HG03432 (cell line): Measurements from ENCODE around the gene KATNAL2.

ENCODE experiments used
- ATAC-seq: cut with Tn5 transposase; IDR thresholded peaks from one replicate; pipeline ENCODE4 v1.9.1; 2021; ENCODE audit warnings: mild to moderate bottlenecking, moderate library complexity; ENCODE audit not compliant: unreplicated experiment

The KATNAL2 gene, protein sequence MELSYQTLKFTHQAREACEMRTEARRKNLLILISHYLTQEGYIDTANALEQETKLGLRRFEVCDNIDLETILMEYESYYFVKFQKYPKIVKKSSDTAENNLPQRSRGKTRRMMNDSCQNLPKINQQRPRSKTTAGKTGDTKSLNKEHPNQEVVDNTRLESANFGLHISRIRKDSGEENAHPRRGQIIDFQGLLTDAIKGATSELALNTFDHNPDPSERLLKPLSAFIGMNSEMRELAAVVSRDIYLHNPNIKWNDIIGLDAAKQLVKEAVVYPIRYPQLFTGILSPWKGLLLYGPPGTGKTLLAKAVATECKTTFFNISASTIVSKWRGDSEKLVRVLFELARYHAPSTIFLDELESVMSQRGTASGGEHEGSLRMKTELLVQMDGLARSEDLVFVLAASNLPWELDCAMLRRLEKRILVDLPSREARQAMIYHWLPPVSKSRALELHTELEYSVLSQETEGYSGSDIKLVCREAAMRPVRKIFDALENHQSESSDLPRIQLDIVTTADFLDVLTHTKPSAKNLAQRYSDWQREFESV

DNA sequence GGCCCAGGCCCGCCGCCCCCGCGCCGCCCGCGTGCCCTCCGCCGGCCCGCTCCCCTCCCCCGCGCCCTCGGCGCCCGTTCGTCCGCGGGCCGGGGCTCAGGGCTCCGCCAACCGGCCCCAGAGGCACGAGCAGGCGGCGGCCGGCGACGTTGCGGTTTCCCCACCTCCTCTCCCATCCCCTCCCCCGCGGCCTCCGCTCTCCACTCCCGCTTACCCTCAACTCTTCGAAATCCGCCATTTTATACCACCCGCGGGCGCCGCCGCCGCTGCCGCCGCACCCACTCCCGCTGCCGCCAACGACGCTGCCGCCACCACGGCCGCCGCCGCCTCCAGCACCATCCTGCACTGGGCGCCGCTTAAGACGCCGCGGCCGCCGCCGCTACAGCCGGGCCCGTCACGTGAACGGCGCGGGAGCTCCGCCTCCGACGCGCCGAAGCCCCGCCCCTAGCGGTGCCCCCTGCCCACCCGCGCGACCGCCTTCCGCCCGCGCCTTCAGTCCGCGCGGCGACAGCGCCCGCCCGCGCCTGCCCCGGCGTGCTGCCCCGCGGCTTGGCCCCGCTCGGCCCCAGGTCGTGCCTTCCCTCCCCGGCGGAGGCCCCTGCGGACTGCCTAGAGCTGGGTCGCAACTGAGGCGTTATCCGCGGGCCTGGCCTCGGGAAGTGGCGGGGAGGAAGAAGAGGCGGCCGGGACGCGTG, at the start of gene KATNAL2, which contains the start of gene PIAS2:
Gene KATNAL2, plus strand, starts transcription at position 495 of the 695 bp plus-strand sequence. CDS start 29,271 bp downstream, outside the sequence.
Gene PIAS2, minus strand, starts transcription at position 400 of the 695 bp plus-strand sequence. Its CDS starts 162 bp downstream, at position 238.
- peak; percentile 90 for ATAC-seq

DNA sequence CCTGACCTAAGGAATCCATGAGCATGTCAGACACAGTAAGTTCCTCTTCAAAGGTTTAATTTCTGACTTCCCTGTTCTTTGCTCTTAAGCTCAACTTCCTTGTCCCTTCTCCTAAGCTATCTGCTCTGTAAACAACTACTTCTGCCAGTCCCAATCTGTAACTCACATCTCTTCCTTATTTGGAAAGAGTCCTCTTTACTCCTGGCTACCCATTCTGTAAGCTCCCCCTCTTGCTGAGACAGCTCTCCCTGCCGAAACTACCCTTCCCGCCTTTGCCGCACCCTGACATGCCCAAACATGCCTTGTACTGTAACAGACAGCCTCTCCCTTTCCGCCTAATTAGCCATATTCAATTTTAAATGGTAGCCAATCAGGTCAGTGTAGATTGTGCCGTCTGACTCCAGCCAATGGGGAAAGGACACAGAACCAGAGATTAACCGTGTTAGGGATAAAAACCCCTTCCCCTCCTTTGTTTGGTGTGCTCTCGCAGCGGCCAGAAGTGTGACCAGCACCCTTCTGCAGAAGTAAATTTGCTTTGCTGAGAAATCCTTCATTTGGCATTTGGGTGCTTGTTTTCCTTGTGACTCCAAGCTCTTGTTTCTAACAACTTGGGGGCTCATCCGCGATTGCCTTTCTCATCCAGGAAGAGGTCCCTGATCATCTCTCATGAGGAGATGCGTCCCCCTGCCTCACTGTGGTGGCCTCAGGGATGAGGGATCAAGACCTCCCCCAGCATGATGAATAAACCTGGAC, 49.1 kb upstream of the KATNAL2 start:
- ATAC-seq: no peak

DNA sequence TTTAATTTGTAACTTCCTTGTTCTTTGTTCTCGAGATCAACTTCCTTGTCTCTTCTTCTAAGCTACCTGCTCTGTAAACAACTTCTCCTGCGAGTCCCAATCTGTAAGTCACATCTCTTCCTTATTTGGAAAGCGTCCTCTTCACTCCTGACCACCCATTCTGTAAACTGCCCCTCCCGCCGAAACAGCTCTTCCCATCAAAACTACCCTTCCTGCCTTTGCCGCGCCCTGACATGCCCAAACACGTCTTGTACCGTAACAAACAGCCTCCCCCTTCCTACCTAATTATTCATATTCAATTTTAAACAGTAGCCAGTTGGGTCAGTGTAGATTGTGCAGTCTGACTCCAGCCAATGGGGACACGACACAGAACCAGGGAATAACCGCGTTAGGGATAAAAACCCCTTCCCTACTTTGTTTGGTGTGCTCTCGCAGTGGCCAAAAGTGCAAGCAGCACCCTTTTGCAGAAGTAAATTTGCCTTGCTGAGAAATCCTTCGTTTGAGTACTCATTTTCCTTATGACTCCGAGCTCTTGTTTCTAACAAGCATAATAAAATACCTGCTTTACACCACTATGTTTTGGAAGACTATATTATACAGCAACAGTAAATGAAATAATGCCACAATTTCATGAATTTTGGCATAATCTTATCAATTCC, 39.9 kb upstream of the KATNAL2 start:
- ATAC-seq: no peak

DNA sequence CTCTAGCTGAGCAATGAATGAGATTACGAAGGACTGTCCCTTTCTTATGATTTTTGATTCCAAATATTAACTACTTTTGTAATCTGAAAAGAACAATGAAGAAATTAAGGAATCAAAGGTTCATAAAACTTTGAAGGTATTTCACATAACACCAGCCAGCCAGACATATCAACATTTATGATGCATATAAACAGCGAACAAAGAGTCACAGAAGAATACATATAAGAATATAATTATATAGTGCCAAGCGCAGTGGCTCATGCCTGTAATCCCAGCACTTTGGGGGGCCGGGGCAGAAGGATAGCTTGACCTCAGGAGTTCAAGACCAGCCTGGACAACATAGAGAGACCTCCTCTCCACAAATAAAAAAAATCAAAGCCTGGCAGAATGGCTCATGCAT, 34.2 kb upstream of the KATNAL2 start:
- no peak for ATAC-seq

DNA sequence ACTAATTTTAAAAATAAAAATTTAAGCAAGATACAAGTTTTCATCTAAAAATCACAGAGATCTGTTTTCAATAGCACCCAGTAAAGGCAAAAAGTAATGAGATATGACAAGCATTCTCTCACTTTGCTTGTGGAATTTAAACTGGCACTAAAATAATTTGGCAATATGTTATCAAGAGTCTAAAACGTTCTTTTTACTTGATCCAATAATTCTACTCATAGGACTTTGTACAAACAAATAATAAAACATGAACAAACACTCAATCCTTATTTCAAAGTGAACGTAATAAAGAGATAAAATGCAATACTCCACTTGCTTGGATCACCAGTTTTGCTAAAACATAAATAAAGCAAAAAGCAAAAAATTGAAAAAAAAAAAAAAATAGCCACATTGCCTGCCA, 30.5 kb upstream of the KATNAL2 start:
- ATAC-seq: no peak

DNA sequence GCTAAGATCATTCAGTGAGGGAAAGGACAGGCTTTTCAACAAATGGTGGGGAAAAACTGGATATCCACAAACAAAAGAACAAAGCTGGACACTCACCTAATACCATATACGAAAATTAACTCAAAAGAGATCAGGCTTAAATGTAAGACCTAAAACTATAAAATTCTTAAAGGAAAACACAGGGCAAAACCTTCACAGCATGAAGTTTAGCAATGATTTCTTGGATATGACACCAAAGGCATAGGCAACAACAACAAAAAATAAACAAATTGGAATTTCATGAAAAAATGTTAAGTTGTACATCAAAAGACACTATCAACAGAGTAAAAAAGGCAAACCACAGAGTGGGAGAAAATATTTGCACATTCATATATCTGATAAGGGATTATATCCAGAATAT, 28.4 kb upstream of the KATNAL2 start:
- ATAC-seq: no peak

DNA sequence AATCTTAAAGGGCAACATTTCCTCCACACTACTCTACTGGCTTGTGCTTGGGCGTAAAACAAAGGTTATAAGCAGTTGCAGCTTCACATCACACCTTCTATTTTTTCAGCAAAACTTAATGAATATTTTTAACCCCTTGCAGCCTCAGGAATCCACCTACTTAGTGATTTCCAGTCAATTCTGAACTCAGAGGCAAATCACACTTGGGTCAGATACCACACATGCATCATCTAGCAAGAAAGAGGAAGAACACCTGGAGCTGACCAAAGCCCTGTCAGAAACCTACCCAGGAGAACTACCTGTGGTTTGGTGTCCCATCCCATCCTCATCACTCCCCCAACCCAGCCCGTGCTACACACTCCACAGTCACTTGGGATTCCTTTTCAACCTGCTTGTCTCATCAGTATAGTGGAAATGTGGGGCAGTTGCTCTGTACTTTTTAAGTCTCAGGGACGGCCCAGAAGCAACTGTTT, 25.6 kb upstream of the KATNAL2 start:
- peak; percentile 84 for ATAC-seq

DNA sequence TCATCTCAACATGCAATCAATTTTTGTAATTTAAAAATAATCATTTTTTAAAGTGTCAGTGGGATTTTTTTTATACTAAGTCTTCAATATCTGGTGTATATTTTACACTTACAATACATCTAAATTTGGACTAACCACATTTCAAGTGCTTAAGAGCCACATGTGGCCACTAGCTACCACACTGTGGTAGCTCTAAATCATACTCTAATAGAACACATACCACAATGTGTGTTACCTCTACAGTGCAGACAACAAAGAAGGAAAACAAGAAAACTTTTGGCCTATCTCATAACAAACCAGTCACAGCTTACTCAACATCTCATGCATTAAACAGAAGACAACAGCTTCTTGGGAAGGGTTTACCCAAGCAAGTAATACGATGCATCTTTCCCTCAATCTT, 24.6 kb upstream of the KATNAL2 start:
- ATAC-seq: peak; percentile 53

DNA sequence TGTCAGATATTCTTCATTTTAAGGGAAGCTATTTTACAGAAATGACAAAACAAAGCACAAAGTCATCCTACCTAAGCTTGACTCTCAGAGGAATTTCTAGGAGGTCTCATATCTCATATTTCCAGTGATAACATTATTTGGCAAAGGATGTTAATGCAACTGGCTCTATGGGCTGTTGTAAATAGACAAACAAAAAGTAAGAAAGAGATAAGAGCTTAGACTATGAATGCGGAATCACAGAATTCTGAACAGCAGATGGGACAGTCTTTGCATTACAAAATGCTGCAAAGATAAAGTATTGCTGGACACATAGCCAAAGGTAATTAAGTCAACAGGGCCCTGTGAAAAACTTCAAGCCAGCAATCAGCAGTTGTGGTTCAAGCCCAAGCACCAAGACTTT, 24.0 kb upstream of the KATNAL2 start:
- no peak for ATAC-seq

DNA sequence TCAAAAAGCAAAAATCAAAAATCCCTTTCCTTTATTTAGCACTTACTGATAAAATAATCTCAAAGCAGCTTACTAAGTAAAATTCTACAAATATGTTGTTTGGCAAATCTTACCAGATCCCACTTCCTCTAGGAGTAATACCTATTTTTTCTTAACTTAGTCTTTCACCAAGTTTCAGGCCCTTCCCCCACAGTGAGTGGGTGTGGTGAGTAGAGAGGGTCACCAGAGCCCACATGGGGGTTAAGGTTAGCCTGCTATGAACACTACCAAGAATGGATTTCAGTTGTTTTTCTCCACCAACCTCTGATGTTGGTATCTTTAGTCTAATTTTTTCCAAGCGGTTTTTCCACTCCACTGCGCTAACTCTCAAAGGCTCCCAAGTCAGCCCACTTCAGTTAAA, 23.3 kb upstream of the KATNAL2 start:
- no peak for ATAC-seq

DNA sequence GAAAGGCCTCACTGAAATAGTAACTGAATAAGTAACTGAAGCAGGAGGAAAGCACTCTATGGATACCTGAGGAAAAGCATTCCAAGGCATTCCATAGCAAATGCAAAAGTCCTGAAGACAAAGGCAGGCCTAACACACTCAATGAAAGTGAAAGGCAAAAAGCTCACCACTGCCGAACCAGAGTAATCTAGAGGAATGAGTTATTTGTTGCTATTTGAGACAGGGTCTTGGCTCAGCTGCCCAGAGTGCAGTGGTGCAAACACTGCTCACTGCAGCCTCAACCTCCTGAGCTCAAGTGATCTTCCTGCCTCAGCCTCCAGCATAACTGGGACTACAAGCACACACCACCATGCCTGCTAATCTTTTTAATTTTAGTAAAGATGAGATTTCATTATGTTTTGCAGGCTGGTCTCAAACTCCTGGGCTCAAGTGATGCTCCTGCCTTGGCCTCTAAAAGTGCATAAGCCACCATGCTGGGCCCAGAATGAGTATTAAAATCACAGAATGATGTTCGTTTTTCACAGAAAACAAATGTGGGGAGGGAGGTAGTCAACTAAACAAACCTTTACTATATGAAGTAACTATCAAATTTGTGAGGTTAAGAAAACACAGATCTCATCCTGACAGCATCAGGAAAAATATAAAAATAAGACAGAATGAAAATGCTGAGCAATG, 18.0 kb upstream of the KATNAL2 start:
- peak; percentile 81 for ATAC-seq

DNA sequence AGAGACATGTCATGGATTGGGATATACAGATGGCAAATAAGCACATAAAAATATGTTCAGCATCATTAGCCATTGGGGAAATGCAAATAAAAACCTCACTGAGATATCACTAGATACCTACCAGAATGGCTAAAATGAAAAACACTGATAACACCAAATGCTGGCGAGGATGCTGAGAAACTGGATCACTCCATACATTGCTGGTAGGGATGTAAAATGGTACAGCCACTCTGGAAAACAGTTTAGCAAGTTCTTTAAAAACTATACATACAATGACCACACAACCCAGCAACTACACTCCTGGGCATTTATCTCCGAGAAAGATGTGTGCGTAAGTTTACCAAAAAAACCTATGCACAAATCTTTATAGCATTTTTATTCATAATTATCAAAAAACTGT, 14.0 kb upstream of the KATNAL2 start:
- ATAC-seq: no peak

DNA sequence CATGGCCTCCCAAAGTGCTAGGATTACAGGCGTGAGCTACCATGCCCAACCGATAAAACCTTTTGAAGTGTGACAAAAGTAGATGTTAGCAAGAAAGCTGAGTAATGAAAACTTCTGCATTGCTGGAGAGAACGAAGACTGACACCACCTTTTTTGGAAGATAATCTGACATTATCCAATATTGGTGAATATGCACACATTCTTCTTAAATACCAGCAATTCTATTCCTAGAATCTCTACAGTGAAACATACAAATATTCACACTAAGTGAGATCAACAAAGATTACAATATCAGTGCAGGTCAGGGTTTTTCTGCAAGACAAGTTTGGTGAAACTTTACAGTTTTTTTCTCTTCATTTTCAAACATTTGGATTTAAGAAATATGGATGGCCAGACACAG, 7.9 kb upstream of the KATNAL2 start:
- no peak for ATAC-seq

DNA sequence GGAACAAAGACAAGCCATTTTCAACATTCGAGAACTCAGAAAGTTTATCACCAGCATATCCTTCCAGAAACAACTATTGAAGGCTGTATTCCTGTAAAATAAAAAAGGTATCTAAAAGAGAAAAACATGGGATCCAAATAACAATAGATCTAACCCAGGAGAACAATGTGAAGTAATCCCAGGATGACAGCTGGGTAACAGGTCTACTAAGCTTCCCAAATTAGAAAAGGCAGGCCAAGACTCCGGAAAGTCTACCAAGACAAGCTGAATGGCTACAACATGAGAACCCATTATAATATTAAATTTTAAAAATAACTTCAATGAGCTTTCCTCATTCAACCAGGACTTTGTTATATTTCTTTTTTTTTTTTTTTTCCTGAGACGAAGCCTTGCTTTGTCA, 6.5 kb upstream of the KATNAL2 start:
- ATAC-seq: no peak

DNA sequence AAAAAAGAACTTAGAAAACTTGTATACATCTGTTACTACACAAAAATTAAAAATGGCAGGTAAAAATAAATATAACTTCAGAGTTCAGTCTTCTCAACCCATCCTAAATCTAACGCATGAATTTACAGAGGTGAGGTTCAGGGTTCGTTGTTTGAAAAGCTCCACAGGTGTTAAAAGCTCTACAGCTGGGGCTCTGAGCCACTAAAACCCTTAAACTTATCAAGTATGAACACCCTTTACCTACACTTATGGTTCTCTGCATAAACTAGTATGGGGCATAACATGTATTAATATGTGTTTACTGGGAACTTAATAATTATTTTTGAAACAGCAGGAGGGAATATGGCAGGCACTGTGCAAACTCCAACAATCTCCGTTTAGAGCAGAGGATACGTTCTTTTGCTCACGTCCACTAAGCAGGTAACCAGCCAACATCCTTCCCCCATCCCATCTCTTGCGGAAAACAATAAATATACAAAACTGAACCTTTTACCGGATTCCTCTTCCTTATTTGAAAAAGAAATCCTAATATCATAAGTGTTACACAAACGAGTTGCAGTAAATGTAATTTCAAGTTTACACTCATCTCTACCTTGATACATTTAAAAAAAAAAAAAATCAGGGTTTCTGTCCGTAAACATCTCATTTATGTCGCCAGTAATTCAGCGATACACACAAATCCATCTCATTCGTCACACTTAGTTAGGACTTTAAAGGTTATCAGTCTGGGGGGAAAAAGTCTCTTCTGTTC, 1.4 kb upstream of the KATNAL2 start:
- no peak for ATAC-seq

DNA sequence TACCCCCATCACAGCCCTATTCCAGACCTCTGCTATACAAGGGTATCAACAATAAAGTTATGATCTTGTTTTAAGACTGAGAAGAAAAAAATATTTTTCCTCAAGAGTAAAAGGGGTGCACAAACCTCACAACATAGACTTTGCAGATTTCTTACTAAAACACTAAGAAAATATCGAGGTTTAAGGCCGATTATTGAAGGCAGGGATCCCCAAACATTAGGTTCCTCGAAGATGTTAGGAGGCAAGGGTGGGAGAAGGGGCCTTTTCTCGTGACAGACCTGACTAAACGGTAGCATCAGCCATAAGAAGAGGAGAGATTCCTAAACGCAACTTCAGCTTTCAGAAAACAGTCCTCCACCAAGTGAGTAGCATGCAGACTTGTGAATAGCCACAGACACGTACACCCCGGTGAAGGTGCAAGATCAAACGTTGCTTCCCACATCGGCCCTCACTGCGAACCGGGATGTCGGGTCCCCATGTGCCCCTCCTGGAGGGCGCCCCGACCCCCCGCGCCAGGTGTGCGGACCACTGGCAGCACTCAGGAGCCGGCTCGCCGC, 773 bp upstream of the KATNAL2 start:
- no peak for ATAC-seq

DNA sequence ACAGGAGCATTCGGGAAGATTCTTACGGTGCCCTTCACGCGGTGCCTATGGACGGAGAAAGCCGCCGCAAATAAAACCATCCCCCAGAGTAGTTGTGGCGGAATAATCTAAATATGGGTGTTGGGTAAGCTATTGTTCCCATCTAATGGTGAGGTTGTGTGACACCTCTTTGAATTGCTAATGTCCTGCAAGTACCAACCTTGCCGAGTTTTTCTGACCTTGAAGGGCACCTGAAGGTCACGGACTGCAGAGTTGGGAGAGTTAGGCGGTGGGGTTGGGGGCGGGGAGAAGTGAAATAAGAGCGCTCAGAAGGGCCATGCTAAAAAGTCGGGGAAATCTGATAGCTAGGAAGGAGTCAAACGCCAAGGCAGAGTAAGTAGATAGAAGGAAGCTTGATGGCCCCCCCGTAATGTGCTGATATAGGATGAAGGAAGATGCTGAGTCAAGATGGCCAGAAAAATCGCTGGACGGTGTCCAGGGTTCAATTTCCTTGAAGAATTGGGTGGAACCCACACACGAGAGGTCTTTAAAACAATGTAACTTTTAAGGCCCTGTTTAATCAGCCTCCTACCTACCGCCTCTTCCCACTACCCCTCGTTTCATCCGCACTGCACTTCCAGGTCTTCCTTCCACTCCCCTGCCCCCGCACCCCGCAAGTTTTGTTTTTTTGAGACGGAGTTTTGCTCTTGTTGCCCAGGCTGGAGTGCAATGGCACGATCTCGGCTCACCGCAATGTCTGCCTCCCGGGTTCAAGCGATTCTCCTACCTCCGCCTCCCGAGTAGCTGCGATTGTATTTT, 600 bp downstream of the KATNAL2 start:
- no peak for ATAC-seq

DNA sequence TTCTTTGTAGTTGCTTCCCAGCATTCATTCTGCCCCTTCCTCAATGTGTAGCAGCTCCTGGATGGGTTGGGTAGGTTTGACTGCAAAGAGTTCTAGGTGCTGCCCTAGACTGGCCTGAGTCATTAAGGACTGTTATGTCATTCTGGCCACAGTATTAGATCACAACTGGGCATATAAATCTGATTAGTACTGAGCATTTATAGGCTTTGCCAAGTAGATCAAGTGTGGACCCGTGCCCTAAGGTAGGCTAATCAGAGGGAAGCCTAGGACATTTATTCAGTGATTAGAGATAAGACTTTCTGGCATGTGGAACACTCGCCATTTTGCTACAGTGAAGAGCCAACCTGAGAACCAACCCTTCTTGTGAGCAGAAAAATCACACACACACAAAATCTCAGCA, 2.7 kb downstream of the KATNAL2 start:
- ATAC-seq: no peak
